IMR-90 (cell line): ENCODE data around the gene NEO1. TPM values are rescaled to one million over a fixed set of nuclear protein-coding genes. Genes with fewer than 3 reads are reported as not detected.

Source experiments
- ATAC-seq: fragments of 200-7000 bp; cut with Tn5 transposase; 2 replicates; pipeline ENCODE4 v1.9.1; 2020; ENCODE audit warnings: low read depth, mild to moderate bottlenecking, moderate library complexity
- BruUV-seq: library from RNA; stranded (reverse); fragments of 400-500 nt; replicated peaks from 2 replicates; lab custom pipeline; 2021; lab: Mats Ljungman, UMichigan
- CTCF ChIA-PET: fragments of 300-600 bp; formaldehyde crosslinking; extraction: SDS; loops from one replicate; lab custom pipeline; 2021; ENCODE audit warnings: antibody characterized with exemption; lab: Yijun Ruan, JAX
- POLR2A ChIA-PET: fragments of 300-600 bp; sonication (Branson Sonifier 250); formaldehyde crosslinking; loops from one replicate; lab custom pipeline; 2022; ENCODE audit warnings: antibody characterized with exemption; ENCODE audit not compliant: unreplicated experiment; lab: Charles Lee
- DNase-seq: peaks from one replicate; pipeline ENCODE4 v3.0.0; 2013
- H2AFZ ChIP-seq: replicated peaks from 2 replicates; pipeline ENCODE3; 2013; ENCODE audit warnings: low read length, mild to moderate bottlenecking; ENCODE audit not compliant: poor library complexity
- H2AK5ac ChIP-seq: 2 replicates; pipeline ENCODE4 v1.6.1; 2013; ENCODE audit warnings: low read depth, low read length, inconsistent platforms
- H2AK9ac ChIP-seq: replicated peaks from 2 replicates; pipeline ENCODE3; 2013; ENCODE audit warnings: mild to moderate bottlenecking, low read depth, low read length, moderate library complexity; ENCODE audit not compliant: poor library complexity
- H2BK120ac ChIP-seq: 2 replicates; pipeline ENCODE4 v1.6.1; 2013; ENCODE audit warnings: low read depth, low read length, inconsistent platforms
- H2BK15ac ChIP-seq: 3 replicates; pipeline ENCODE4 v1.6.1; 2013; ENCODE audit warnings: low read depth, low read length, inconsistent platforms
- H2BK20ac ChIP-seq: 2 replicates; pipeline ENCODE4 v1.6.1; 2013; ENCODE audit warnings: low read depth, mild to moderate bottlenecking, inconsistent platforms, low read length, moderate library complexity
- H2BK5ac ChIP-seq: 2 replicates; pipeline ENCODE4 v1.6.1; 2013; ENCODE audit warnings: mild to moderate bottlenecking, low read depth, low read length, inconsistent platforms; ENCODE audit not compliant: poor library complexity, severe bottlenecking
- H3K14ac ChIP-seq: replicated peaks from 2 replicates; pipeline ENCODE4 v1.6.1; 2013; ENCODE audit warnings: low read depth, low read length, inconsistent platforms
- H3K18ac ChIP-seq: 2 replicates; pipeline ENCODE4 v1.6.1; 2013; ENCODE audit warnings: low read depth, low read length, control low read depth
- H3K23ac ChIP-seq: 2 replicates; pipeline ENCODE4 v1.6.1; 2013; ENCODE audit warnings: low read depth, low read length, inconsistent platforms
- H3K27ac ChIP-seq: 2 replicates; pipeline ENCODE4 v1.5.1; 2013; ENCODE audit warnings: mild to moderate bottlenecking, control low read depth, low read length; ENCODE audit not compliant: insufficient read depth
- H3K27me3 ChIP-seq: 2 replicates; pipeline ENCODE4 v1.6.1; 2013; ENCODE audit warnings: low read length; ENCODE audit not compliant: control insufficient read depth, insufficient read depth
- H3K36me3 ChIP-seq: 2 replicates; pipeline ENCODE4 v1.6.1; 2013; ENCODE audit warnings: low read length, mixed read lengths; ENCODE audit not compliant: control insufficient read depth, insufficient read depth
- H3K4ac ChIP-seq: 2 replicates; pipeline ENCODE4 v1.6.1; 2013; ENCODE audit warnings: low read depth, low read length, inconsistent platforms
- H3K4me1 ChIP-seq: 2 replicates; pipeline ENCODE4 v1.6.1; 2013; ENCODE audit warnings: low read length, mixed read lengths; ENCODE audit not compliant: control insufficient read depth, insufficient read depth
- H3K4me2 ChIP-seq: 2 replicates; pipeline ENCODE4 v1.6.1; 2013; ENCODE audit warnings: low read depth, mild to moderate bottlenecking, control low read depth, low read length, moderate library complexity
- H3K4me3 ChIP-seq: 2 replicates; pipeline ENCODE4 v1.5.1; 2013; ENCODE audit warnings: low read depth, mild to moderate bottlenecking, control low read depth, low read length, moderate library complexity; ENCODE audit not compliant: insufficient read depth
- H3K56ac ChIP-seq: 2 replicates; pipeline ENCODE4 v1.6.1; 2013; ENCODE audit warnings: low read length, inconsistent platforms; ENCODE audit not compliant: insufficient read depth; ENCODE audit errors: extremely low read depth
- H3K79me1 ChIP-seq, 2 experiments: 2 replicates each; pipeline ENCODE4 v1.6.1; 2013; ENCODE audit warnings: low read length in 2 of 2, inconsistent platforms in 1 of 2, low read depth in 1 of 2
- H3K9ac ChIP-seq: 2 replicates; pipeline ENCODE4 v1.6.1; 2013; ENCODE audit warnings: low read depth, low read length, control low read depth
- H3K9me1 ChIP-seq: 2 replicates; pipeline ENCODE4 v1.6.1; 2013; ENCODE audit warnings: low read length, inconsistent platforms; ENCODE audit not compliant: insufficient read depth
- H3K9me3 ChIP-seq: 2 replicates; pipeline ENCODE4 v1.6.1; 2013; ENCODE audit warnings: low read length; ENCODE audit not compliant: control insufficient read depth, insufficient read depth
- H4K20me1 ChIP-seq: 2 replicates; pipeline ENCODE4 v1.6.1; 2013; ENCODE audit warnings: low read length, inconsistent platforms; ENCODE audit not compliant: insufficient read depth
- H4K5ac ChIP-seq: 2 replicates; pipeline ENCODE4 v1.6.1; 2013; ENCODE audit warnings: mild to moderate bottlenecking, low read depth, low read length, control low read depth
- H4K8ac ChIP-seq, 2 experiments: 2 replicates each; pipeline ENCODE4 v1.6.1; 2013; ENCODE audit warnings: low read depth in 2 of 2, low read length in 2 of 2, control low read depth in 1 of 2, inconsistent platforms in 1 of 2
- H4K91ac ChIP-seq: 2 replicates; pipeline ENCODE4 v1.6.1; 2013; ENCODE audit warnings: low read depth, low read length, inconsistent platforms; ENCODE audit not compliant: insufficient read depth
- BHLHE40 ChIP-seq: fragments of 150-350 bp; IDR thresholded peaks from 2 replicates; pipeline ENCODE4 v1.6.1; 2016; ENCODE audit warnings: mild to moderate bottlenecking, low read depth, low read length
- CEBPB ChIP-seq: IDR thresholded peaks from 2 replicates; pipeline ENCODE4 v1.6.1; 2012; ENCODE audit warnings: low read depth, low read length, improper control_type of control experiment
- CHD1 ChIP-seq: IDR thresholded peaks from 2 replicates; pipeline ENCODE4 v1.6.1; 2012; ENCODE audit warnings: low read depth, low read length, improper control_type of control experiment
- CTCF ChIP-seq: conservative IDR thresholded peaks from 2 replicates; pipeline ENCODE4 v1.5.1; 2012; ENCODE audit warnings: mild to moderate bottlenecking, low read depth, low read length, improper control_type of control experiment
- ELK1 ChIP-seq: fragments of 150-350 bp; IDR thresholded peaks from 2 replicates; pipeline ENCODE4 v1.6.1; 2016; ENCODE audit warnings: low read depth, mild to moderate bottlenecking, low read length, moderate library complexity, borderline replicate concordance
- FOS ChIP-seq: fragments of 150-350 bp; IDR thresholded peaks from 2 replicates; pipeline ENCODE4 v1.6.1; 2016; ENCODE audit warnings: low read depth, low read length
- MAZ ChIP-seq: IDR thresholded peaks from 2 replicates; pipeline ENCODE4 v1.6.1; 2012; ENCODE audit warnings: low read depth, mild to moderate bottlenecking, low read length, improper control_type of control experiment, moderate library complexity, borderline replicate concordance
- MXI1 ChIP-seq: IDR thresholded peaks from 2 replicates; pipeline ENCODE4 v1.6.1; 2012; ENCODE audit warnings: low read depth, mild to moderate bottlenecking, low read length, moderate library complexity, borderline replicate concordance
- RAD21 ChIP-seq: IDR thresholded peaks from 2 replicates; pipeline ENCODE4 v1.6.1; 2012; ENCODE audit warnings: low read length, improper control_type of control experiment
- RFX5 ChIP-seq: IDR thresholded peaks from 2 replicates; pipeline ENCODE4 v1.8.0; 2012; ENCODE audit warnings: low read depth, mild to moderate bottlenecking, low read length, moderate library complexity
- WGBS, 2 experiments: methylation state at CpG; one replicate each; pipeline versions ENCODE4 v1.1.5 to v1.1.7; 2013; ENCODE audit warnings: missing lambda C conversion rate in 2 of 2; ENCODE audit not compliant: insufficient read length in 1 of 2; ENCODE audit errors: extremely low coverage in 2 of 2; 5-methylcytosine and 5-hydroxymethylcytosine counted together
- dilution Hi-C: fragments of 300-500 bp; cut with HindIII; formaldehyde crosslinking; loops from one replicate; pipeline ENCODE4 v1.14.3; 2018; ENCODE audit warnings: low sequenced_read_pairs; ENCODE audit not compliant: unreplicated experiment
- in situ Hi-C: fragments of 300-500 bp; cut with MboI; formaldehyde crosslinking; loops from 3 replicates; pipeline ENCODE4 v1.14.3; 2019; ENCODE audit warnings: low sequenced_read_pairs, inconsistent platforms, mixed read lengths
- intact Hi-C: fragments of 100-400 bp; cut with micrococcal nuclease; formaldehyde crosslinking; loops from 2 replicates; pipeline ENCODE4 v1.10.0; 2022
- polyA plus RNA-seq, 3 experiments: library from polyadenylated mRNA; depleted of rRNA; stranded (reverse); fragments of >200 nt; gene quantifications; 2 replicates each; pipeline ENCODE4 v1.2.3, GENCODE V29; 2012; ENCODE audit warnings: low replicate concordance in 1 of 3
- total RNA-seq: library from RNA; depleted of rRNA; stranded (reverse); fragments of >200 nt; gene quantifications from 2 replicates; pipeline ENCODE4 v1.2.3, GENCODE V29; 2012

NEO1 gene
- total and polyA plus RNA-seq, 2 of the 4 experiments (the other 2 are of a cell fraction) = 16.3 to 18.5 TPM

- TF ChIP-seq CTCF = no peak
Measured at GRCh38 chr15:73142802-73143762, 90.8 kb downstream of the NEO1 start (continued).

- 100% methylated on average over 1 of the region's 1 CpG; no CpG with 5 or more reads in 1 of the 2 experiments for WGBS, 2 experiments
- Histone ChIP-seq H4K8ac (no peak overlapping the region), H4K5ac (no peak overlapping the region), H2BK20ac (no peak overlapping the region), H3K4me1 (no peaks in the 10 kb centered on the region), H3K23ac (no peak overlapping the region), H2AK5ac (no peak overlapping the region), H3K27ac (no peak overlapping the region), H2BK120ac (no peak overlapping the region), H2BK5ac (no peak overlapping the region), H2BK15ac (no peak overlapping the region), H3K4ac (no peak overlapping the region), H3K27me3 (no peaks in the 10 kb centered on the region), H3K4me2 (no peak overlapping the region), H3K9ac (no peak overlapping the region), H3K18ac (no peak overlapping the region), H3K4me3 (no peak overlapping the region), H3K36me3 (peaks cover 2% of the 10 kb centered on the region; the same call in 1 of the 2 replicates), H3K14ac (no peak overlapping the region), H4K91ac (no peak overlapping the region), H2AK9ac (no peak overlapping the region), H3K79me1 (no peaks in the 10 kb centered on the region), H3K9me1 (no peaks in the 10 kb centered on the region), H4K20me1 (no peaks in the 10 kb centered on the region), H3K9me3 (no peaks in the 10 kb centered on the region), H2AFZ (no peak overlapping the region), H3K56ac (no peak overlapping the region)
- TF ChIP-seq RFX5 = no peak
- no peak for TF ChIP-seq RAD21
- TF ChIP-seq CHD1 = no peak
- TF ChIP-seq BHLHE40 = no peak
- TF ChIP-seq MXI1 = no peak
- TF ChIP-seq ELK1 = no peak
- TF ChIP-seq MAZ = no peak
- no peak for TF ChIP-seq CEBPB
- TF ChIP-seq FOS = no peak
- ATAC-seq = no peak
- intact Hi-C loops = no loop called here
- in situ Hi-C loops = no loop called here
- CTCF ChIA-PET = no interaction called here
- POLR2A ChIA-PET = no interaction called here
- DNase-seq = no peak
- BruUV-seq = no TSS peak
- dilution Hi-C loops = no loop called here
Measured at GRCh38 chr15:73143763-73144155, 91.5 kb downstream of the NEO1 start.
